Osteoblast (primary cell): ENCODE measurements around the gene IFTAP. TPM values are rescaled to one million over a fixed set of nuclear protein-coding genes. Genes with fewer than 3 reads are reported as not detected.

ENCODE experiments used
- DNase-seq: peaks from one replicate; pipeline ENCODE4 v3.0.0; 2011; ENCODE audit warnings: low spot score, mixed read lengths; ENCODE audit not compliant: insufficient read length; ENCODE audit errors: missing footprints
- H2AFZ ChIP-seq: 2 replicates; pipeline ENCODE4 v1.6.0; 2011; ENCODE audit warnings: mild to moderate bottlenecking, low read length
- H3K27ac ChIP-seq: 2 replicates; pipeline ENCODE4 v1.5.1; 2011; ENCODE audit warnings: mild to moderate bottlenecking, low read depth, low read length, moderate library complexity
- H3K27me3 ChIP-seq: 2 replicates; pipeline ENCODE4 v1.6.0; 2012; ENCODE audit warnings: mild to moderate bottlenecking, control low read depth, inconsistent platforms, low read length, moderate library complexity; ENCODE audit not compliant: insufficient read depth
- H3K36me3 ChIP-seq: 2 replicates; pipeline ENCODE4 v1.5.1; 2011; ENCODE audit warnings: mild to moderate bottlenecking, low read length, control low read depth, moderate library complexity; ENCODE audit not compliant: insufficient read depth
- H3K4me1 ChIP-seq: 2 replicates; pipeline ENCODE4 v1.5.1; 2011; ENCODE audit warnings: mild to moderate bottlenecking, low read length, control low read depth, moderate library complexity; ENCODE audit not compliant: insufficient read depth
- H3K4me2 ChIP-seq: 2 replicates; pipeline ENCODE4 v1.6.0; 2011; ENCODE audit warnings: mild to moderate bottlenecking, low read length; ENCODE audit not compliant: insufficient read depth
- H3K4me3 ChIP-seq: fragments of 200-600 bp; sonication (generic); 3 replicates; pipeline ENCODE4 v1.5.1; 2012; ENCODE audit warnings: mild to moderate bottlenecking, low read length, inconsistent platforms; ENCODE audit not compliant: insufficient read depth
- H3K79me2 ChIP-seq: 2 replicates; pipeline ENCODE4 v1.6.0; 2012; ENCODE audit warnings: mild to moderate bottlenecking, low read length, control low read depth, inconsistent platforms; ENCODE audit not compliant: insufficient read depth
- H3K9me3 ChIP-seq: 2 replicates; pipeline ENCODE4 v1.5.1; 2011; ENCODE audit warnings: low read depth, low read length, control low read depth
- H4K20me1 ChIP-seq: 2 replicates; pipeline ENCODE4 v1.6.0; 2012; ENCODE audit warnings: mild to moderate bottlenecking, low read length, control low read depth; ENCODE audit not compliant: insufficient read depth
- total RNA-seq: library from RNA; depleted of rRNA; stranded (reverse); fragments of >200 nt; gene quantifications from 2 replicates; pipeline ENCODE4 v1.2.3, GENCODE V29; 2012
- TF ChIP-seq, protein P1 (sequence below): IDR thresholded peaks from 2 replicates; pipeline ENCODE4 v1.5.1; 2011; ENCODE audit warnings: mild to moderate bottlenecking, low read depth, low read length, moderate library complexity; ENCODE audit errors: extremely low read depth

The IFTAP gene
- total RNA-seq, 1 donor, result 33.7 TPM

DNA sequence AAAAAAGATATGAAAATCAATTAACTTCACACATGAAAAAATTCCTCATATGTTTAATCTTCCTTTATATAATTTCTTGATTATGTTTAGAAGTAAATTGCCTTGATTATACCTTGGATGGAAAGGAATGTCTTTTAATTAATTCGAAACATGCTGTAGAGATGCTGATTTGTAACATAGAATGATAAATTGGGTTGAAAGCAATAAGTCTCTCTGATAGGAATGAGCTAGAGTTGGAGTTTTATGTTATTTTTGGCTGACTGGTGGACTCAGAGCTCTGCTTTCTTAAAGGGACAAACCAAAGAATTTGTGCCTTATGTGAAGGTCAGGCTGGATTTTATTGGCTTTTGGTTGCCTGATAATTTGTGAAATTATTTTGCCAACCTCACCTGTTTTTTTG is 98.4 kb downstream of the IFTAP start:
- TF ChIP-seq, protein P1, sequence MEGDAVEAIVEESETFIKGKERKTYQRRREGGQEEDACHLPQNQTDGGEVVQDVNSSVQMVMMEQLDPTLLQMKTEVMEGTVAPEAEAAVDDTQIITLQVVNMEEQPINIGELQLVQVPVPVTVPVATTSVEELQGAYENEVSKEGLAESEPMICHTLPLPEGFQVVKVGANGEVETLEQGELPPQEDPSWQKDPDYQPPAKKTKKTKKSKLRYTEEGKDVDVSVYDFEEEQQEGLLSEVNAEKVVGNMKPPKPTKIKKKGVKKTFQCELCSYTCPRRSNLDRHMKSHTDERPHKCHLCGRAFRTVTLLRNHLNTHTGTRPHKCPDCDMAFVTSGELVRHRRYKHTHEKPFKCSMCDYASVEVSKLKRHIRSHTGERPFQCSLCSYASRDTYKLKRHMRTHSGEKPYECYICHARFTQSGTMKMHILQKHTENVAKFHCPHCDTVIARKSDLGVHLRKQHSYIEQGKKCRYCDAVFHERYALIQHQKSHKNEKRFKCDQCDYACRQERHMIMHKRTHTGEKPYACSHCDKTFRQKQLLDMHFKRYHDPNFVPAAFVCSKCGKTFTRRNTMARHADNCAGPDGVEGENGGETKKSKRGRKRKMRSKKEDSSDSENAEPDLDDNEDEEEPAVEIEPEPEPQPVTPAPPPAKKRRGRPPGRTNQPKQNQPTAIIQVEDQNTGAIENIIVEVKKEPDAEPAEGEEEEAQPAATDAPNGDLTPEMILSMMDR, result no peak
- no peak overlapping the region for H3K4me3 ChIP-seq
- no peaks in the 10 kb centered on the region for H3K36me3 ChIP-seq
- no peak overlapping the region for H3K27ac ChIP-seq
- no peak overlapping the region for H3K4me2 ChIP-seq
- H3K4me1 ChIP-seq, result no peaks in the 10 kb centered on the region
- H2AFZ ChIP-seq, result no peak overlapping the region
- DNase-seq, result no peak
- H3K9me3 ChIP-seq, result no peaks in the 10 kb centered on the region
- no peaks in the 10 kb centered on the region for H4K20me1 ChIP-seq
- H3K79me2 ChIP-seq, result no peaks in the 10 kb centered on the region
- H3K27me3 ChIP-seq, result peaks cover 3% of the 10 kb centered on the region

DNA sequence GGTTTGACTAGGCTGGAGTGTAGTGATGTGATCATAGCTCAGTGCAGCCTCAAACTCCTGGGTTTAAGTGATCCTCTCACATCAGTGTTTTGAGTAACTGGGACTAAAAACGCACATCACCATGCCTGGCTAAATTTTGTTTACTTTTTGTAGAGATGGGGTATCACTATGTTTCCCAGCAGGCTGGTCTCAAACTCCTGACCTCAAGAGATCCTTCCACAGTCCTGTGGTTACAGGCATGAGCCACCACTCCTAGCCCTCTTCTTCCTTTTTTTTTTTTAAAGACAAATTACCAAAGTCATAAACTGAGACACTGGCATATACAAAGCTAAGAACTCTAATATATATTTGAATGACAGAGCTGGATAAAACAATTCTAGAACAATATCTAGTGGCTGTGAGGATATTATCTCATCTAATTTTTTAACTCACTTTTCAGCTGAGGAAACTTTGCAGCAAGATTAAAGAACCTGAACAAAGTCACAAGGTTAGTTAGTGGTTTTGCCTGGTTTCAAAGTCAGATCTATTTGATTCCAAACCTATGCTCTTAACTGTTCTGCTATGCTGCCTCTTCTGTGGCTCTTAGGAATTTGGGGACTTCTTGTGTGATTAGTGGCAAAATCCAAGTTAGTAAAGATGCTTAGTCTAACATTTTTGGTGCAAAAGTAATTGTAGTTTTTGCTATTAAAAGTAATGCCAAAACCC is 99.0 kb downstream of the IFTAP start:
- H3K9me3 ChIP-seq, result no peaks in the 10 kb centered on the region
- H3K4me1 ChIP-seq, result no peaks in the 10 kb centered on the region
- H2AFZ ChIP-seq, result no peak overlapping the region
- H3K4me3 ChIP-seq, result no peak overlapping the region
- H4K20me1 ChIP-seq, result no peaks in the 10 kb centered on the region
- TF ChIP-seq, protein P1, result no peak
- H3K36me3 ChIP-seq, result no peaks in the 10 kb centered on the region
- no peak overlapping the region for H3K4me2 ChIP-seq
- no peaks in the 10 kb centered on the region for H3K79me2 ChIP-seq
- H3K27ac ChIP-seq, result no peak overlapping the region
- DNase-seq, result no peak
- H3K27me3 ChIP-seq, result peaks cover 3% of the 10 kb centered on the region

DNA sequence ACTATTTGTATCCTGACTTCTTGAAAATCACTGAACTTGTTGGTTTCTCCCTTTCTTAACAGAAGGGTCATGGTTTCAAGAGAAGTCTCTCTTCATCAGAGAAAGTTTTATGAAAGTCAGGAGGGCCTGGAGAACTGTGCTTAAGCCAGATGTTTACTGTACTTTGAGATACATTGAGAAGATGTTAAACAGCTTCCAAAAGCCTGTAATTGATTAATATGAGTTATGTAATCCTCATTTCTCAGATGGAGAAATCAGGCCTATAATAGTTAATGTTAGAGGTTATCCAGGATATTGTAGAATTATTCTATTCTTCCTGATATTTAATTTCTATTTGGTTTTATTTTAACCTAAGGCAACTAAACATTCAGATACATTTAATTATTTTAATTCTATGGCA is 100.8 kb downstream of the IFTAP start:
- Histone ChIP-seq H4K20me1 (no peaks in the 10 kb centered on the region), H2AFZ (no peak overlapping the region), H3K27ac (no peak overlapping the region), H3K4me3 (no peak overlapping the region), H3K4me1 (no peaks in the 10 kb centered on the region), H3K4me2 (no peak overlapping the region), H3K36me3 (no peaks in the 10 kb centered on the region), H3K79me2 (no peaks in the 10 kb centered on the region), H3K9me3 (no peaks in the 10 kb centered on the region), H3K27me3 (no peaks in the 10 kb centered on the region)
- TF ChIP-seq, protein P1, result no peak
- no peak for DNase-seq

GRCh38 chr11:36695571-36695970 is 101.3 kb downstream of the IFTAP start:
- no peak for DNase-seq
- H2AFZ ChIP-seq, result no peak overlapping the region
- H3K27ac ChIP-seq, result no peak overlapping the region
- TF ChIP-seq, protein P1, result no peak
- H3K4me3 ChIP-seq, result no peak overlapping the region
- no peak overlapping the region for H3K4me2 ChIP-seq
- no peaks in the 10 kb centered on the region for H3K27me3 ChIP-seq
- H4K20me1 ChIP-seq, result no peaks in the 10 kb centered on the region
- no peaks in the 10 kb centered on the region for H3K36me3 ChIP-seq
- no peaks in the 10 kb centered on the region for H3K4me1 ChIP-seq
- no peaks in the 10 kb centered on the region for H3K9me3 ChIP-seq
- H3K79me2 ChIP-seq, result no peaks in the 10 kb centered on the region
